Transverse colon (tissue), 3 donors: ENCODE data around the gene LAMA3.

ENCODE experiments used
- POLR2A ChIP-seq: fragments of 450-650 bp; IDR thresholded peaks from one replicate; pipeline ENCODE4 v1.6.1; 2016; ENCODE audit warnings: antibody characterized with exemption, mild to moderate bottlenecking, moderate library complexity
- TF ChIP-seq, protein P1 (sequence below), 5 experiments: fragments of 200-600 bp in 3 of 5; fragments of 450-650 bp in 2 of 5; sonication (generic) in 3 of 5; IDR thresholded peaks; 1 replicate in 2 of 5; 2 replicates in 3 of 5; pipeline ENCODE4 v1.5.1; 2016 to 2017; ENCODE audit warnings: antibody characterized with exemption in 5 of 5, inconsistent platforms in 3 of 5, mild to moderate bottlenecking in 2 of 5, moderate library complexity in 1 of 5

DNA sequence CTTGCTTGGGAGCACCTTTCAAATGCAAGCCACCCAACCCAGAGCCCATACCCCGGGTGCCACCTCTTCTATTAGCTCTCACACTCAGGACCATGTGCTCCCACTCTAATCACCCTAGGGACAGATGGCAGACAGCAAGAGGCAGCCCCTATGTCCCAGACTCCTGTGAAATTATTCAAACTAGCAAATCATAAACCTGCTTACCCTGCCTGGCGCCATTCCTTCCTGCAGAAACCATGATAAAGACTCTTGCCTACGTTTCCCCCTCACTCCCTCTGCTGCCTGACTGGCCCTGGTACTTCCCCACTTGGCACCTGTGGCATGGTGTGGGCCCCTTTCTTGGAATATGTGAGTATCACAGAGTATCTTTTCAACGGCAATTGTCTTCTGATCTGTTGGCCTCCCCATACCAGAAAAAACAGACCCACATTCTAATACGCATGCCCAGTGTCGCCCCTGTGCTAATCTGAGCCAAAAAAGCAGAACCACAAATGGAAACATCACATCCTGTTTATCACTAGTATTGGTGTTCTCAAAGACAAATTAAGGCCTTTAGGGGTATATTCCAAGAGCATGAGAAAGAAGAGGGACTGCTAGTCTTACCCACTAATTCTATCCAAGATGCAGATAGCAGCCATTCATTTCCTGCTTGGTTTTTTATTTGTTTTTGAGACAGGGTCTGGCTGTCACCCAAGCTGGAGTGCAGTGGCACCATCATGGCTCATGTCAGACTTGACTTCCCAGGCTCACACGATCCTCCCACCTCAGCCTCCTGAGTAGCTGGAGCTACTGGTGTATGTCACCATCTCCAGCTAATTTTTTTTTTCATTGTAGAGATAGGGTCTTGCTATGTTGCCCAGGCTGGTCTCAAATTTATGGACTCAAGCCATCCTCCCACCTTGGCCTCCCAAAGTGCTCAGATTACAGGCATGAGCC lies 281.2 kb downstream of the LAMA3 start:
- TF ChIP-seq, protein P1, sequence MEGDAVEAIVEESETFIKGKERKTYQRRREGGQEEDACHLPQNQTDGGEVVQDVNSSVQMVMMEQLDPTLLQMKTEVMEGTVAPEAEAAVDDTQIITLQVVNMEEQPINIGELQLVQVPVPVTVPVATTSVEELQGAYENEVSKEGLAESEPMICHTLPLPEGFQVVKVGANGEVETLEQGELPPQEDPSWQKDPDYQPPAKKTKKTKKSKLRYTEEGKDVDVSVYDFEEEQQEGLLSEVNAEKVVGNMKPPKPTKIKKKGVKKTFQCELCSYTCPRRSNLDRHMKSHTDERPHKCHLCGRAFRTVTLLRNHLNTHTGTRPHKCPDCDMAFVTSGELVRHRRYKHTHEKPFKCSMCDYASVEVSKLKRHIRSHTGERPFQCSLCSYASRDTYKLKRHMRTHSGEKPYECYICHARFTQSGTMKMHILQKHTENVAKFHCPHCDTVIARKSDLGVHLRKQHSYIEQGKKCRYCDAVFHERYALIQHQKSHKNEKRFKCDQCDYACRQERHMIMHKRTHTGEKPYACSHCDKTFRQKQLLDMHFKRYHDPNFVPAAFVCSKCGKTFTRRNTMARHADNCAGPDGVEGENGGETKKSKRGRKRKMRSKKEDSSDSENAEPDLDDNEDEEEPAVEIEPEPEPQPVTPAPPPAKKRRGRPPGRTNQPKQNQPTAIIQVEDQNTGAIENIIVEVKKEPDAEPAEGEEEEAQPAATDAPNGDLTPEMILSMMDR (IDR thresholded peaks at IDR 0.05): no peak
- no peak for TF ChIP-seq POLR2A
